ENCODE data around the gene RABEP1. TPM values are rescaled to one million over a fixed set of nuclear protein-coding genes. Genes with fewer than 3 reads are reported as not detected.

Gene RABEP1
- total and polyA plus RNA-seq, 8 donors, result 12.1 to 89.7 (median 19.8) TPM

DNA sequence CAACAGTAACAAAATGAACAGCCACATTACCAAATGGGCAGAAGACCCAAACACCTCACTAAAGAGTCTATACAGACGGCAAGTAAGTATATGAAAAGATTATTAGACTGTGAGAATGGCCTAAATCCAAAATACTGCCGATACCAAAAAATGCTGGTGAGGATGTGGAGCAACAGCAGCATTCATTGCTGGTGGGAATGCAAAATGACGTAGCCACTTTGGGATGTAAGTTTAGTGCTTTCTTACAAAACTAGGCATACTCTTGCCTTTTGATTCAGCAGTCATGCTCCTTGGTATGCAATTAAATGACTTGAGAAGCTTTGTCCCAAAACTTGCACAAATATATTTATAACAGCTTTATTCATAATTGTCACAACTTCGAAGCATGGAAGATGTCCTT lies 43.8 kb downstream of the RABEP1 start:
- H3K27me3 ChIP-seq, result no peaks in the 10 kb centered on the region
- TF ChIP-seq, protein P1, sequence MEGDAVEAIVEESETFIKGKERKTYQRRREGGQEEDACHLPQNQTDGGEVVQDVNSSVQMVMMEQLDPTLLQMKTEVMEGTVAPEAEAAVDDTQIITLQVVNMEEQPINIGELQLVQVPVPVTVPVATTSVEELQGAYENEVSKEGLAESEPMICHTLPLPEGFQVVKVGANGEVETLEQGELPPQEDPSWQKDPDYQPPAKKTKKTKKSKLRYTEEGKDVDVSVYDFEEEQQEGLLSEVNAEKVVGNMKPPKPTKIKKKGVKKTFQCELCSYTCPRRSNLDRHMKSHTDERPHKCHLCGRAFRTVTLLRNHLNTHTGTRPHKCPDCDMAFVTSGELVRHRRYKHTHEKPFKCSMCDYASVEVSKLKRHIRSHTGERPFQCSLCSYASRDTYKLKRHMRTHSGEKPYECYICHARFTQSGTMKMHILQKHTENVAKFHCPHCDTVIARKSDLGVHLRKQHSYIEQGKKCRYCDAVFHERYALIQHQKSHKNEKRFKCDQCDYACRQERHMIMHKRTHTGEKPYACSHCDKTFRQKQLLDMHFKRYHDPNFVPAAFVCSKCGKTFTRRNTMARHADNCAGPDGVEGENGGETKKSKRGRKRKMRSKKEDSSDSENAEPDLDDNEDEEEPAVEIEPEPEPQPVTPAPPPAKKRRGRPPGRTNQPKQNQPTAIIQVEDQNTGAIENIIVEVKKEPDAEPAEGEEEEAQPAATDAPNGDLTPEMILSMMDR (IDR thresholded peaks at IDR 0.05), result no peak
- no peak for TF ChIP-seq POLR2AphosphoS5 (IDR thresholded peaks at IDR 0.05)
- TF ChIP-seq EP300 (IDR thresholded peaks at IDR 0.05), result no peak
- no peak for TF ChIP-seq POLR2A (IDR thresholded peaks at IDR 0.05)
- 93 to 98% (median 96%) methylated on average over 4 of the region's 4 CpGs for WGBS, 5 donors
- H3K9me3 ChIP-seq, result peaks cover 0 to 6% (median 0%) of the 10 kb centered on the region in 4 donors
- H3K4me1 ChIP-seq, result peaks cover 0 to 4% (median 0%) of the 10 kb centered on the region in 4 donors
- no peak overlapping the region for H3K27ac ChIP-seq
- H3K36me3 ChIP-seq, result peaks cover 0 to 23% (median 9%) of the 10 kb centered on the region in 4 donors
- no peak for DNase-seq
- intact Hi-C loops (cut with DNase I; ENCODE audit: low total_unique reads), result no loop called here
- H3K4me3 ChIP-seq, result no peak overlapping the region

DNA sequence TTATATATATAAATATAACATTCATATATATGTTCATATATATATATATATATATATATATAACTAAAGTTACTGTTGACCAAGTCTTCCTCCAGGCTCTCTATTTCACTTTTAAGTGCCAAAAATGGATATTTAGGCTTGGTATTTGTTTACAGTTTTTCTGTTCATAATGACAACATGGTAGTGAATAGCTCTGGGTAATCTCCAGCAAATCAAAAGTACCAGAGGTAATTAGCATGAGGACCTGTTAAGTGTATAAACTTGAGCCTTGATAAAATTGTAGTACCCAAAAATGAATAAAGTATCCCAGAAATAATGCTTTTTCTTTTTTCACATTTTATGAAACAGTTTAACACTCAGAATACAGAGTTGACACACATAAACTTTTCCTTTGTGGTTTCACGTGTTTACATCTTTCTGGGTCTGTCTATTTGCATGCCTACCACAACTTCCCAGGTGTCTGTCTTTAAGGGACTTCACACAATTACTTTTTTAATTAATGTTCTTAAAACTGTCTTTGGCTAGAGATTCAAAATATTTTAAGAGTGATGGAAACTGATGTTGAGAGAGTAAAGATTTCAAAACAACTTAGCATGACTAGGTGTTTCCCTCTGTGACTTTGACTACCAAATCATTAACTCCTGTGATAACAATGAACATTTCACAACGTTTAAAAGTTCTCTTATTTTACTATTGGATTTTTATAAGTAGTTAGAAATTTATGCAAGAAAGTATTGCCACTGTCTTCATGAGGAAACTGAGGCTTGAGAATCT lies 47.9 kb downstream of the RABEP1 start:
- Histone ChIP-seq H3K4me3 (no peak overlapping the region), H3K4me1 (peaks cover 0 to 4% (median 0%) of the 10 kb centered on the region in 4 donors), H3K9me3 (no peaks in the 10 kb centered on the region), H3K36me3 (peaks cover 7 to 40% (median 30%) of the 10 kb centered on the region in 4 donors), H3K27me3 (no peaks in the 10 kb centered on the region), H3K27ac (no peak overlapping the region)
- intact Hi-C loops (cut with DNase I; ENCODE audit: low total_unique reads), result no loop called here
- TF ChIP-seq, protein P1 (IDR thresholded peaks at IDR 0.05), result no peak
- TF ChIP-seq POLR2A (IDR thresholded peaks at IDR 0.05), result no peak
- TF ChIP-seq EP300 (IDR thresholded peaks at IDR 0.05), result no peak
- TF ChIP-seq POLR2AphosphoS5 (IDR thresholded peaks at IDR 0.05), result no peak
- WGBS, 5 donors, result 39 to 53% (median 47%) methylated on average over 2 of the region's 2 CpGs
- DNase-seq, result no peak

DNA sequence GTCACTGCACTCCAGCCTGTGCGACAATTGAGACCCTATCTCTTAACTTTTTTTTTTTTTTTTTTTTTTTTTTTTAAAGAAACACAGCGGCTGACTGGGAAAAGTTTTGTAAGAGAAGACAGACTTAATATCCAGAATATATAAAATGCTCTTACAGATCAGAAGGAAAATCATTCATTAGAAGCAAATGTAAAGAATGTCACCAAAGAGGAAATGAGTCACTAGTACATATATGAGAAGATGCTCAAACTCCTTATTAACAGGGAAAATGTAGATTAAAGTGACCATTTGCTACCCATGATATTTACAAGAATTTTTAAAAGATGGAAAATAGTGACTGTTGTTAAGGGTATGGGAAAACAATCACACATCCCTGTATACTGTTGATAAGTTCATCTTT lies 48.9 kb downstream of the RABEP1 start:
- Histone ChIP-seq H3K4me1 (peaks cover 0 to 3% (median 0%) of the 10 kb centered on the region in 4 donors), H3K4me3 (no peak overlapping the region), H3K27ac (no peak overlapping the region), H3K9me3 (no peaks in the 10 kb centered on the region), H3K27me3 (no peaks in the 10 kb centered on the region), H3K36me3 (peaks cover 7 to 39% (median 37%) of the 10 kb centered on the region in 4 donors)
- 93 to 97% (median 94%) methylated on average over 2 of the region's 2 CpGs for WGBS, 5 donors
- intact Hi-C loops (cut with DNase I; ENCODE audit: low total_unique reads), result no loop called here
- TF ChIP-seq POLR2AphosphoS5 (IDR thresholded peaks at IDR 0.05), result no peak
- TF ChIP-seq EP300 (IDR thresholded peaks at IDR 0.05), result no peak
- TF ChIP-seq, protein P1 (IDR thresholded peaks at IDR 0.05), result no peak
- TF ChIP-seq POLR2A (IDR thresholded peaks at IDR 0.05), result no peak
- DNase-seq, result no peak

DNA sequence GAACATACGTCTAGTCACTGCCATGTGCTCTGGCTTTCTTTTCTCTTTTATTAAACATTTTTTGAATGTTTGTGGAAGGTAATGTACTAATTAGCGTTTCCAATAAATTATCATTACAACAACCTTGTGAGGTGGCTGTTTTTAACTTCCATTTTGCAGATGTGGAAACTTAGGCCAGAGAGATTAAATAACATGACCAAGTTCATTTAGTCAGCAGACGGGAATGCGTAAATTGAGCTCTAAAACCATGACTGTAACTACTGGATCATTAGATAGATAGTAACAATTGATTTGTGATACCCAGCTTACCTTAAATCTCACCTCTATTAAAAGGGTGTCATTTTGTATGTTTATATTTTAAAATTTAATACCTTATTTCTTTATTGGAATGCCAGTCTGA lies 49.4 kb downstream of the RABEP1 start:
- Histone ChIP-seq H3K4me1 (no peaks in the 10 kb centered on the region), H3K27me3 (no peaks in the 10 kb centered on the region), H3K9me3 (no peaks in the 10 kb centered on the region), H3K36me3 (peaks cover 7 to 43% (median 37%) of the 10 kb centered on the region in 4 donors), H3K4me3 (no peak overlapping the region), H3K27ac (no peak overlapping the region)
- 89 to 96% (median 94%) methylated on average over 4 of the region's 4 CpGs for WGBS, 5 donors
- intact Hi-C loops (cut with DNase I; ENCODE audit: low total_unique reads), result no loop called here
- no peak for DNase-seq
- TF ChIP-seq, protein P1 (IDR thresholded peaks at IDR 0.05), result no peak
- TF ChIP-seq EP300 (IDR thresholded peaks at IDR 0.05) (no peak), POLR2AphosphoS5 (IDR thresholded peaks at IDR 0.05) (no peak), POLR2A (IDR thresholded peaks at IDR 0.05) (no peak)
